HL-60 (cell line): ENCODE measurements around the gene IGHMBP2.

Source experiments
- DNase-seq, 2 experiments: peaks; one replicate each; pipeline ENCODE4 v3.0.0-alpha.2; 2010 to 2020; ENCODE audit warnings: low read depth in 1 of 2, low spot score in 1 of 2
- H3K27ac ChIP-seq: fragments of 250-450 bp; sonication (Bioruptor Pico); replicated peaks from 2 replicates; pipeline ENCODE4 v1.5.1; 2020; ENCODE audit warnings: mild to moderate bottlenecking, moderate library complexity
- H3K27me3 ChIP-seq: fragments of 250-450 bp; sonication (Bioruptor Pico); 2 replicates; pipeline ENCODE4 v1.5.1; 2021; ENCODE audit warnings: mild to moderate bottlenecking, moderate library complexity; ENCODE audit not compliant: insufficient read depth, poor library complexity, severe bottlenecking
- H3K4me3 ChIP-seq: replicated peaks from 2 replicates; pipeline ENCODE4 v1.5.1; 2011; ENCODE audit warnings: mild to moderate bottlenecking, control low read depth, low read length; ENCODE audit not compliant: insufficient read depth
- CTCF ChIP-seq: IDR thresholded peaks from one replicate; pipeline ENCODE4 v1.5.1; 2011; ENCODE audit warnings: low read length, control low read depth, inconsistent platforms; ENCODE audit not compliant: insufficient read depth
- GABPA ChIP-seq: IDR thresholded peaks from 2 replicates; pipeline ENCODE4 v1.6.1; 2012; ENCODE audit warnings: low read depth
- POLR2AphosphoS5 ChIP-seq: IDR thresholded peaks from 2 replicates; pipeline ENCODE4 v1.6.1; 2012; ENCODE audit warnings: low read depth
- REST ChIP-seq: IDR thresholded peaks from 2 replicates; pipeline ENCODE4 v1.6.1; 2012; ENCODE audit warnings: low read depth; ENCODE audit not compliant: insufficient replicate concordance
- SPI1 ChIP-seq: IDR thresholded peaks from 2 replicates; pipeline ENCODE4 v1.6.1; 2012; ENCODE audit warnings: low read depth, mild to moderate bottlenecking, borderline replicate concordance

IGHMBP2 gene

GRCh38 chr11:68960294-68961071 is 56.8 kb downstream of the IGHMBP2 start:
- no peak for DNase-seq
- H3K27ac ChIP-seq = no peak overlapping the region
- TF ChIP-seq POLR2AphosphoS5 (no peak), CTCF (no peak), REST (no peak), GABPA (no peak), SPI1 (no peak)
- H3K4me3 ChIP-seq = no peak overlapping the region
- no peaks in the 10 kb centered on the region for H3K27me3 ChIP-seq

- TF ChIP-seq CTCF (no peak), SPI1 (no peak), GABPA (no peak), REST (no peak), POLR2AphosphoS5 (no peak)
- Histone ChIP-seq H3K27me3 (no peaks in the 10 kb centered on the region), H3K27ac (no peak overlapping the region), H3K4me3 (no peak overlapping the region)
- no peak for DNase-seq
Measured at GRCh38 chr11:68961245-68961644, 57.6 kb downstream of the IGHMBP2 start.

GRCh38 chr11:68962527-68963250 is 59.0 kb downstream of the IGHMBP2 start:
- TF ChIP-seq GABPA = no peak
- no peak for TF ChIP-seq CTCF
- TF ChIP-seq REST = no peak
- no peak for TF ChIP-seq POLR2AphosphoS5
- TF ChIP-seq SPI1 = no peak
- no peak overlapping the region for H3K4me3 ChIP-seq
- H3K27ac ChIP-seq = no peak overlapping the region
- H3K27me3 ChIP-seq = no peaks in the 10 kb centered on the region
- DNase-seq = no peak
